Right atrium auricular region (tissue), 2 donors: ENCODE results near the gene SATB2. TPM values are rescaled to one million over a fixed set of nuclear protein-coding genes. Genes with fewer than 3 reads are reported as not detected.

Experiments used
- DNase-seq: peaks from one replicate; pipeline ENCODE4 v3.0.0-alpha.2; 2019; ENCODE audit warnings: low spot score
- H3K27ac ChIP-seq, 2 donors: fragments of 200-600 bp; sonication (generic); 1 replicate in 1 of 2; 2 replicates in 1 of 2; pipeline ENCODE4 v1.5.1; 2016 to 2019
- H3K27me3 ChIP-seq, 2 donors: fragments of 200-600 bp; sonication (generic); one replicate each; pipeline versions ENCODE4 v1.5.1 to v1.6.0; 2017 to 2019
- H3K36me3 ChIP-seq: fragments of 200-600 bp; sonication (generic); one replicate; pipeline ENCODE4 v1.5.1; 2016
- H3K4me1 ChIP-seq, 2 donors: fragments of 200-600 bp; sonication (generic); one replicate each; pipeline versions ENCODE4 v1.5.1 to v1.6.0; 2017 to 2019
- H3K4me3 ChIP-seq, 2 donors: fragments of 200-600 bp; sonication (generic); 1 replicate in 1 of 2; 2 replicates in 1 of 2; pipeline ENCODE4 v1.5.1; 2017 to 2019; ENCODE audit warnings: mild to moderate bottlenecking in 1 of 2, moderate library complexity in 1 of 2
- H3K9me3 ChIP-seq, 2 donors: fragments of 200-600 bp; sonication (generic); one replicate each; pipeline ENCODE4 v1.5.1; 2019
- CTCF ChIP-seq, 2 donors: fragments of 200-600 bp; sonication (generic); IDR thresholded peaks; one replicate each; pipeline ENCODE4 v1.5.1; 2019; ENCODE audit warnings: antibody characterized with exemption in 2 of 2
- total RNA-seq, 2 donors: library from RNA; depleted of rRNA; stranded (reverse); fragments of >200 nt; gene quantifications; one replicate each; pipeline ENCODE4 v1.1.0, GENCODE V29; 2016

The SATB2 gene
- total RNA-seq, 2 donors from 2014 or later: 1.0 to 1.2 TPM

GRCh38 chr2:199261239-199261638 lies 196.5 kb downstream of the SATB2 start:
- Histone ChIP-seq H3K4me1 (no peaks in the 10 kb centered on the region), H3K36me3 (no peaks in the 10 kb centered on the region)
- TF ChIP-seq CTCF (IDR thresholded peaks at IDR 0.05): no peak

DNA sequence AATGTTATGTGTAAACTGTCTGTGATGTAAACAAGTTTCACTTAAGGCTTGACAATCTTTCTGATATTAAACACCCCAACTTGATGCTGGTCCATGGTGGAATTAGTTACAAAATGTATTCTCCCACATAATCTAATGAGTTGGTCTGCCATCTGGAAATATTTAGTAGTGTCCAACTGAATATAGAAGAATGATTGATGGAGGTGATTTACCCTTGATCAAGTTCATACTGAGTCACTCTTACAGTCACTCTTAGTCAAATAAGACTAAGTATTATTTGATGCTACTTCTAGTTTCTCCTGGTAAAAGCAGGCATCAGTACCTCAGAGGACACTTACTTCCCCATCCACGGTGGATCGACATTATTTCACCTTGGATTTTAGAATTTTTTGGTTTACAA lies 198.1 kb downstream of the SATB2 start:
- TF ChIP-seq CTCF (IDR thresholded peaks at IDR 0.05): no peak
- no peak overlapping the region for H3K27ac ChIP-seq
- H3K9me3 ChIP-seq: peaks cover 0 to 22% of the 10 kb centered on the region in 2 donors
- no peak overlapping the region for H3K4me3 ChIP-seq
- no peaks in the 10 kb centered on the region for H3K36me3 ChIP-seq
- no peak for DNase-seq
- H3K4me1 ChIP-seq: no peaks in the 10 kb centered on the region
- no peaks in the 10 kb centered on the region for H3K27me3 ChIP-seq

More at GRCh38 chr2:199261239-199261638, 196.5 kb downstream of the SATB2 start:
- no peak for DNase-seq
- Histone ChIP-seq H3K27ac (no peak overlapping the region), H3K4me3 (no peak overlapping the region), H3K27me3 (no peaks in the 10 kb centered on the region), H3K9me3 (peaks cover 0 to 22% of the 10 kb centered on the region in 2 donors)

- no peak for TF ChIP-seq CTCF (IDR thresholded peaks at IDR 0.05)
- DNase-seq: no peak
- Histone ChIP-seq H3K27ac (no peak overlapping the region), H3K27me3 (no peaks in the 10 kb centered on the region), H3K9me3 (peaks cover 0 to 16% of the 10 kb centered on the region in 2 donors), H3K4me1 (no peaks in the 10 kb centered on the region), H3K36me3 (no peaks in the 10 kb centered on the region), H3K4me3 (no peak overlapping the region)
Observed at GRCh38 chr2:199258291-199258690, 199.4 kb downstream of the SATB2 start.

- Histone ChIP-seq H3K27me3 (no peaks in the 10 kb centered on the region), H3K9me3 (peaks cover 0 to 9% of the 10 kb centered on the region in 2 donors), H3K27ac (no peak overlapping the region), H3K4me3 (no peak overlapping the region), H3K36me3 (no peaks in the 10 kb centered on the region), H3K4me1 (no peaks in the 10 kb centered on the region)
- TF ChIP-seq CTCF (IDR thresholded peaks at IDR 0.05): no peak
- DNase-seq: no peak
Observed at GRCh38 chr2:199257261-199258224, 200.2 kb downstream of the SATB2 start.

GRCh38 chr2:199230091-199230490 lies 227.6 kb downstream of the SATB2 start:
- Histone ChIP-seq H3K4me1 (no peaks in the 10 kb centered on the region), H3K27me3 (no peaks in the 10 kb centered on the region), H3K27ac (no peak overlapping the region), H3K36me3 (no peaks in the 10 kb centered on the region), H3K4me3 (no peak overlapping the region), H3K9me3 (peaks cover 0 to 3% of the 10 kb centered on the region in 2 donors)
- no peak for TF ChIP-seq CTCF (IDR thresholded peaks at IDR 0.05)
- DNase-seq: no peak
